CD4-positive, alpha-beta T cell treated with Interleukin-4 for 1 hour (primary cell): Measurements from ENCODE around the gene RANBP3.
"Not testable (repeated sequence)": the region's sequence is repeated elsewhere in the genome, so short reads cannot be mapped to it uniquely, and the experiment has no call there.

Source experiments
- DNase-seq, 2 donors: peaks; one replicate each; pipeline ENCODE4 v3.0.0-alpha.2; 2020 to 2022

RANBP3 gene

GRCh38 chr19:5963259-5963658 lies 14.7 kb downstream of the RANBP3 start:
- DNase-seq = not testable (repeated sequence)

GRCh38 chr19:5961969-5962945 lies 15.7 kb downstream of the RANBP3 start:
- DNase-seq = peak; percentile 87 to 89

- DNase-seq = not testable (repeated sequence)
Measured at GRCh38 chr19:5961641-5961968, 16.3 kb downstream of the RANBP3 start.

- no peak for DNase-seq
Measured at GRCh38 chr19:5960005-5961001, 17.6 kb downstream of the RANBP3 start.

GRCh38 chr19:5959260-5960004 lies 18.5 kb downstream of the RANBP3 start:
- DNase-seq = no peak

- DNase-seq = no peak
Measured at GRCh38 chr19:5958851-5959122, 19.2 kb downstream of the RANBP3 start.

GRCh38 chr19:5958074-5958850 lies 19.7 kb downstream of the RANBP3 start:
- DNase-seq = no peak

- DNase-seq = no peak
Measured at GRCh38 chr19:5957170-5957569, 20.8 kb downstream of the RANBP3 start.

GRCh38 chr19:5956728-5957127 lies 21.2 kb downstream of the RANBP3 start:
- DNase-seq = no peak

GRCh38 chr19:5956323-5956722 lies 21.6 kb downstream of the RANBP3 start:
- DNase-seq = no peak

GRCh38 chr19:5955636-5955935 lies 22.4 kb downstream of the RANBP3 start:
- no peak for DNase-seq

- DNase-seq = no peak
Measured at GRCh38 chr19:5954293-5954692, 23.6 kb downstream of the RANBP3 start.

- peak; percentile 17 to 29 for DNase-seq
Measured at GRCh38 chr19:5953680-5954213, 24.2 kb downstream of the RANBP3 start.

GRCh38 chr19:5953030-5953589 lies 24.8 kb downstream of the RANBP3 start:
- DNase-seq = no peak

- DNase-seq = no peak
Measured at GRCh38 chr19:5952193-5953029, 25.5 kb downstream of the RANBP3 start.

- DNase-seq = peak in 1 of 2 donors; percentile 31
Measured at GRCh38 chr19:5951338-5951861, 26.5 kb downstream of the RANBP3 start.

GRCh38 chr19:5950741-5951140 lies 27.2 kb downstream of the RANBP3 start:
- peak in 1 of 2 donors; percentile 38 for DNase-seq

GRCh38 chr19:5949792-5950305 lies 28.1 kb downstream of the RANBP3 start:
- peak in 1 of 2 donors; percentile 42 for DNase-seq

- peak in 1 of 2 donors; percentile 24 for DNase-seq
Measured at GRCh38 chr19:5948752-5949564, 29.0 kb downstream of the RANBP3 start.
